GM13977 (cell line): ENCODE data around the gene PSTPIP2.

Experiments
- DNase-seq: peaks from one replicate; pipeline ENCODE4 v3.0.0; 2012; ENCODE audit warnings: low spot score
- CTCF ChIP-seq: IDR thresholded peaks from 2 replicates; pipeline ENCODE4 v1.5.1; 2012; ENCODE audit warnings: mild to moderate bottlenecking, control low read depth; ENCODE audit not compliant: insufficient read depth; ENCODE audit errors: extremely low read depth, missing control alignments
- in situ Hi-C: fragments of 300-500 bp; cut with MboI; formaldehyde crosslinking; loops from one replicate; pipeline ENCODE4 v1.12.0; 2022; ENCODE audit warnings: low sequenced_read_pairs, low pct_unique_long_range_greater_than_20kb, mixed read lengths, inconsistent platforms; ENCODE audit not compliant: unreplicated experiment

The PSTPIP2 gene

GRCh38 chr18:46061796-46062195, 10.3 kb downstream of the PSTPIP2 start:
- in situ Hi-C loops: no loop called here
- DNase-seq: no peak
- TF ChIP-seq CTCF: no peak

- no peak for TF ChIP-seq CTCF
- in situ Hi-C loops: no loop called here
- DNase-seq: no peak
These were observed 10.7 kb downstream of the PSTPIP2 start for GRCh38 chr18:46061387-46061786.

GRCh38 chr18:46060359-46060841, 11.7 kb downstream of the PSTPIP2 start:
- DNase-seq: no peak
- in situ Hi-C loops: no loop called here
- TF ChIP-seq CTCF: no peak

- no peak for DNase-seq
- TF ChIP-seq CTCF: no peak
- in situ Hi-C loops: no loop called here
These were observed 16.2 kb downstream of the PSTPIP2 start for GRCh38 chr18:46055838-46056230.

GRCh38 chr18:46054956-46055837, 16.9 kb downstream of the PSTPIP2 start:
- in situ Hi-C loops: no loop called here
- no peak for TF ChIP-seq CTCF
- peak; percentile 31 for DNase-seq

- in situ Hi-C loops: no loop called here
These were observed 18.5 kb downstream of the PSTPIP2 start for GRCh38 chr18:46053368-46054095.

More at GRCh38 chr18:46053368-46054095, 18.5 kb downstream of the PSTPIP2 start:
- no peak for DNase-seq
- TF ChIP-seq CTCF: no peak
